Loucy (cell line): ENCODE measurements around the gene ORAI3.

Experiments
- EZH2phosphoT487 ChIP-seq: fragments of 200-600 bp; IDR thresholded peaks from 2 replicates; pipeline ENCODE4 v1.6.1; 2018; ENCODE audit warnings: antibody characterized with exemption, mild to moderate bottlenecking, moderate library complexity, borderline replicate concordance
- TF ChIP-seq, protein P1 (sequence below): fragments of 200-600 bp; sonication (generic); conservative IDR thresholded peaks from 2 replicates; pipeline ENCODE4 v1.5.1; 2014; ENCODE audit warnings: mild to moderate bottlenecking, antibody characterized with exemption, low read length

DNA sequence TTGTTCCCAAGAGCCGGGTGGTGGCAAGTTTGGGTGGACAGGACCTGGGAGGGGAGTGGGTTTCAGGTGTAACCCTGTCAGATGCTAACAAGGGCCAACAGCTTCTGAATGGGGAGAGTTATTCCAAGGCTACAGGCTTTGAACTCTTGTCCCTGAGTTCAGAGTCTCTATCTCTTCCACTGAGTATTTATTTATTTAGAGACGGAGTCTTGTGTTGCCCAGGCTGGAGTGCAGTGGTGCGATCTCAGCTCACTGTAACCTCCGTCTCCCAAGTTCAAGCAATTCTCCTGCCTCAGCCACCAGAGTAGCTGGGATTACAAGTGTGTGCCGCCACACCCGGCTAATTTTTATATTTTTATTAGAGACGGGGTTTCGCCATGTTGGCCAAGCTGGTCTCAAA, 6.1 kb downstream of the ORAI3 start:
- TF ChIP-seq, protein P1, sequence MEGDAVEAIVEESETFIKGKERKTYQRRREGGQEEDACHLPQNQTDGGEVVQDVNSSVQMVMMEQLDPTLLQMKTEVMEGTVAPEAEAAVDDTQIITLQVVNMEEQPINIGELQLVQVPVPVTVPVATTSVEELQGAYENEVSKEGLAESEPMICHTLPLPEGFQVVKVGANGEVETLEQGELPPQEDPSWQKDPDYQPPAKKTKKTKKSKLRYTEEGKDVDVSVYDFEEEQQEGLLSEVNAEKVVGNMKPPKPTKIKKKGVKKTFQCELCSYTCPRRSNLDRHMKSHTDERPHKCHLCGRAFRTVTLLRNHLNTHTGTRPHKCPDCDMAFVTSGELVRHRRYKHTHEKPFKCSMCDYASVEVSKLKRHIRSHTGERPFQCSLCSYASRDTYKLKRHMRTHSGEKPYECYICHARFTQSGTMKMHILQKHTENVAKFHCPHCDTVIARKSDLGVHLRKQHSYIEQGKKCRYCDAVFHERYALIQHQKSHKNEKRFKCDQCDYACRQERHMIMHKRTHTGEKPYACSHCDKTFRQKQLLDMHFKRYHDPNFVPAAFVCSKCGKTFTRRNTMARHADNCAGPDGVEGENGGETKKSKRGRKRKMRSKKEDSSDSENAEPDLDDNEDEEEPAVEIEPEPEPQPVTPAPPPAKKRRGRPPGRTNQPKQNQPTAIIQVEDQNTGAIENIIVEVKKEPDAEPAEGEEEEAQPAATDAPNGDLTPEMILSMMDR = no peak
- TF ChIP-seq EZH2phosphoT487 = no peak
